Activated naive CD8-positive, alpha-beta T cell treated with anti-CD3 and anti-CD28 coated beads, Interleukin-2, amount 50 U/mL, for 16 hours (primary cell): Measurements from ENCODE around the gene FBXW11.

Experiments
- DNase-seq: peaks from one replicate; pipeline ENCODE4 v3.0.0-alpha.2; 2020; ENCODE audit warnings: low read depth, low spot score

The FBXW11 gene

DNA sequence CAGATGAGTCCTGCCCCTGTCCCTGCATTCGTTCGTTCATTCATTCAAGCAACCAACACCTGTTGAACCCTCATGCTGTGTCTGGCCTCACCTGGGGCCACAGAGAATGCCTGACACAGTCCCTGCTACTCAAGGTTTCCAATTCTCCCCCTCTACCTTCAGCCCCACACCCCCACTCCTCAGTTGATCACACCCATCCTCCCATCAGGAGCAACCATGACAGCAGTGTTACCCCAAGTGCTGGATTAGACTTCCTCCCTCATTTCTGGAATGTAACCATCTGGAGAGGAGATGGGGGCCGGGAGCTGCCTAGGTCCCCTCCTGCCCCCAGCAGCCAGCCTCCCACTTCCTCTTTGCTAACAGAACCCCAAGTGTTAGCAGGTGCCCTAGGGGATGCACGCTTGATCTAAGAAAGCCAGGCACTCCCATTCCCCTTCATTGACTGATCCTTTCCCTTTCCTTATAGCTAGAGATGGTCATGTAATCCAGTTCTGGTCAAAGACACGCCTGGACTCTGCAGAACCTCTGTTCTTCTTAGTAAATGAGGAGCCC, 163.6 kb downstream of the FBXW11 start:
- no peak for DNase-seq

DNA sequence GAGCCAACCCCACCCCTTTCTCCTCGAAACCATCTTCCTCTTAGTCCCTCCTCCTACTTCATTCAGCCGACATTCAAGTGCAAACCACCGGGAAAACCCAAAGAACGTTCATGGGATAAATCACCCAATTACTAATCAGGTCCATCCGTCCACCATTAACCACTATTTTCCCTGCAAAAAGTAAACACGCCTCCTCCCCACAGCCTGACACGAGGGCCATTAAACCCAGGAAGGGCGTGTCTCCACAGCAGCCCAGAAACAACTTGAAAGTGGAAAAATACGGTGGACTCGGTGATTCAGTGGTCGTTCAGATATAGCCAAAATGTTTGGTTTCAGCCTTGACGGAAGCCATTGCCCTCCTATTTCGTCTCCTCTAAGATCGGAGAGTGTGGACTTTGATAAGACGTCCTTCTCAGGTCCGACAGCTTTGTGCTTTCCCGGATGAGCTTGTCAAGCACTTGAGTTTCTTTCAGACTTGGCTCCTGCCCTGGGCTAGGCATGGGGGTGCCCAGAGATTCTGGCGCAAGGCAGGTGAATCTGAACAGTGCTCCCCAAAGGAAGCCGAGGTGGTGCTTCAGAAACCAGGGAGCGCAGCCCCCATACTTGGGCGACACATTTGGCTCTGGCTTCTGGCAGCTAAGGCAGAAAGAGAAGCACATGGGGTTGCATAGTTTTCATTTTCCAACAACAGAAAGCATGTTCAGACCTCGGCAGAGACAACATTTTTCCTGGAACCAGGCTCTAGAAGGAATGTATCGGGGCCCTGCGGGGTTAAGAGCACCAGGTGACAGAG, 164.3 kb downstream of the FBXW11 start:
- DNase-seq = no peak

- no peak for DNase-seq
Observed at GRCh38 chr5:171840711-171841522, 165.5 kb downstream of the FBXW11 start.

DNA sequence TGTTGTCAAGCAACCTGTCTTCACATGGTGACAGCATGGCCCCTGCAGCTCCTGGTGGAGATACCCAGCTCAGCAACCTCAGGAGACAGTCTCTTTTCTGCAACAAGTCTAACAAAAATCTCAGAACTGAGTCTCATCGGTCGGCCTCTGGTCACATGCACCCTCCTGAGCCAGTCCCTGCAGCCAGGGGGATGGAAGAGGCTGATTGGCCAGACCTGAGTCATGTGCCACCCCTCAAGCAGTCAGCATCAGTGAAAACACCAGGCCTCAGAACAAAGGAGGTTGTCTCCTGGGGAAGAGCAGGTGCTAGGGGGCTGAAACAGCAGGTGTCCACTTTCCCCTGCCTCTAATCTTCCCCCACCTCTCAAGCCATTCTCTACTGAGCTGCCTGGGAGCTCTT, 166.4 kb downstream of the FBXW11 start:
- no peak for DNase-seq

GRCh38 chr5:171839112-171839511, 167.3 kb downstream of the FBXW11 start:
- no peak for DNase-seq

- DNase-seq = no peak
Observed at GRCh38 chr5:171838066-171838465, 168.4 kb downstream of the FBXW11 start.

DNA sequence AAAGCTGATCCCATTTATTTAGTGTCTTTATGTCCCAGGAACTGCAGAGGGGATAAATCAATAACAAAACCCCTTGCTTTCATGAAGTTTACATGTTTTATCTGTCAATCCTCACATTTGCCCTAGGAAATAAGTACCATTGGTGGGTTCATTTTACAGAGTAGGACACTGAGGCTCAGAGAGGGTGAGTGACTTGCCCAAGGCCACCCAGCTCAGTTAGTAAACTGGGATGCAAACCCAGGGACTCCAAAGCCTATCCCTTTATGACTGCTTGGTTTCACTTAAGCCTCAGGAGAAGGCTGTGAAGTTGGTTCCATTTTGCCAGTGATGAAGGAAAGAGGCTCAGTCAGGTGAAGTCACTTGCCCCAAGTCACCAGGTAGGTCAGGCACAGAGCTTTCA, 168.9 kb downstream of the FBXW11 start:
- no peak for DNase-seq

DNA sequence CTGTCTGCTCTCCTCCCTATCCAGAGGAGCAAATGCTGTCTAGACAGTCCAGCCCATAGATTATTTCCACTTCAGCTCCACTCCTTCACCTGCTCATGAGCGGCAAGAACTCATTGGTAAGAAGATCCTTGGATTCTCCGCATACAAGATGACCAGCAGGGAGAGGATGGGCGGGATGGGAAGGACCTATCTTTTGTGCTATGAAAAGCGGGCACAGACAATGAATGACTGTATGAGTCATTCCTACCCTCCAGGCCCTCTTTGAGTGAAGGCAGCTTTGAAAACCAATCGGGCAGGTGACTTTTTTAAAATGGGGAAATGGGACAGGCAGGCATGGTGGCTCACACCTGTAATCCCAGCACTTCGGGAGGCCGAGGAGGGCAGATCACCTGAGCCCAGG, 171.4 kb downstream of the FBXW11 start:
- no peak for DNase-seq

GRCh38 chr5:171834461-171834860, 172.0 kb downstream of the FBXW11 start:
- no peak for DNase-seq

- DNase-seq = no peak
Observed at GRCh38 chr5:171832775-171833174, 173.7 kb downstream of the FBXW11 start.

DNA sequence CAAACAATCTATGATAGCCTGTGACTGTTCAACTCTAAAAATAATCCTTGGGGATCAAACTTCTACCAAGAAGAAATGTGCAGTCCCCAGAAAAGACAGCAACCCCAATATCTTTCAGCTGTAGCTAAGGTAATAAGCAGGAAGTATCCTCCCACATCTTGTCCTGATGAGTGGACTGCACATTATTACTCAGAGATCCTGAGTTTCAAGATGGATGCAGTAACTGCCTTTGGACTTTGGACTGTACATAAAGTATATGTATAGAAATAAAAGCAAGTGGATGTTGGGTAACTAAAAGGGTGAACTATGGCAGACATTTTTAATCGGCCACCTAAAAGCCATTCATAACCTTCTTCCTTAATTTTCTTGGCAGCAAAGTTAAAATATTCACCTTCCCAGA, 175.8 kb downstream of the FBXW11 start:
- no peak for DNase-seq

GRCh38 chr5:171827162-171827561, 179.3 kb downstream of the FBXW11 start:
- DNase-seq = no peak

DNA sequence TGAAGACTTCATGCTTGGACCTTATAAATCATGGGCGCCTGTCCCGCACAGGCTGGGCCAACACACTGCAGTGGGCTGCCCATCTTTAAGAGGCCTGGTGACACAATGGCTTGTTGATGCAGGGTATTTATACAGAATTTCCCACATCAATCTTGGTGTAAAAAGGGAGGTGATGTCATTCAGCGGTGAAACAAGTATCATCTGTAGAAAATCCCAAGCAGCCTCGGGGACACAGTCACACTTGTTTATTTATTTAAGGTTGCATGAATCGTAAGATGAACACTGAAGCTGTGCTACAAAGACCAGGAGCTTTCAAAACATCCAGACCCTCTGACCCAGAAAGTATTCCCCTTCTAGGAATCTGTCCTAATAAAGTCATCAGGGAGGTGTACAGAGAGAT, 180.3 kb downstream of the FBXW11 start:
- no peak for DNase-seq

- no peak for DNase-seq
Observed at GRCh38 chr5:171825051-171825450, 181.4 kb downstream of the FBXW11 start.

- no peak for DNase-seq
Observed at GRCh38 chr5:171823269-171823668, 183.2 kb downstream of the FBXW11 start.

GRCh38 chr5:171821286-171821685, 185.2 kb downstream of the FBXW11 start:
- no peak for DNase-seq

DNA sequence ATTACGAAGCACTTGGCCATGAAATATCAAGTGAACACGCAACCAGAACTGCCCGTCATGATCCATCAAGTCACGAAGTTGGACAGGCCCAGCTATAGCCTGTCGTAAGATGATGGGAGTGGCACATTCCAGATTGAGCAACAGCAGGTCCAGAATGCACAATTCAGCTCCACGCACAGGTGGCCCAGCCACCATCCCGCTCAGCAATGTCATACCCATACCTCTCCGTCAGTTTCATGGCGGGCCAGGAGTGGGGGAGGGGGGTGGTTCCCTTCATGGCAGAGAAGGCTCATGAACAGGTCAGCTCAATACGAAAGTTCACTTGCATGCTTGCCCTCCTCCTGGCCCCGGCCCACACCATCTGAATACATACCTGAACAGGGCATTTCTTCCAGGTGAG, 185.9 kb downstream of the FBXW11 start:
- DNase-seq = no peak

DNA sequence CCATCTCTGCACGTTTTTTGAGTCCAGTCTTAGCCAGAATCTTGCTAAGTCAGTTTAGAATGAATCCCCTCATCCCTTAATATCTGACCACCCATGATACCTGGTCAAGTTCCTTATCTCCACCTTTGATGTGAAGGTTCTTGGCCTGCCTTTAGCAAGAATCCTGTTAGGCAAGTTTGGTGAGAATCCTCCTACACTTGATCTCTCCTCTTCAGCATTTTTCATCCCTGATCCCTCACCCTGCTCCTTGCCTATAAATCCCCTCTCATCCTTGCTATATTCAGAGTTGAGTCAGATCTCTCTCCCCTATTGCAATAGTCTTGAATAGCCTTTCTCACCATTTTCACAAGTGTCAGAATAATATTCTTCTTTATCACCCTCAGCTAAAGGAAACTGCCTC, 189.8 kb downstream of the FBXW11 start:
- DNase-seq = no peak

DNA sequence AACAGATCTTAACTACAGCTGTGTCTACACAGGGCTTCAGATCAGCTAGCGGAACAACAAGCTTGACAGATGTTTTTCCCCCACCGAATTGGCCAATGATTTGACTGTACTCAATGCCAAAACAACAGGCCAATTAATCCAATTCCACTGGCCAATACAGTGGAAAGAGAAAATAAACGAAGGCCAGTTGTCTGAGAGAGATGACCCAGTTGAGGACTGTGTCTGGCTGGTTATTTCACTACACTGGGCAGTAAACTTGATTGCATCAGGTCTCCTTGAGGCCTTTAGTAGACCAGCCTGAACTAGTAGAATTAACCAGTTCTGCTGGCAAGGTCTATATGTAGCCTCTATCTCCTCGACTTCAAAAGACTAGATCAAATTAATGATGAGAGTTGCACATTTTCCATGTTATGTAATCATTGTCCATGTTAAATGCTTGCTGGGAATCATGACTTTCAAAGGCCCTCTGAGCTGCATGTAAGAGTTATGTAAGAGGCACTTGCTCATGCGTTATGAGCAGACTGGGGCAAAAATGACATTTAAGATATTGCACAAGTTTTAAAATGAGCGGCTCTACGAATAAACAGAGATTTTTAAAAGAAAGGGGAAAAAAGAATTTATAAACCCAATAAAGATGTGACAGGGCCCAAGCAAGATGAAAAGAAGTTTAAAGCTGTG, 192.5 kb downstream of the FBXW11 start:
- DNase-seq = no peak

GRCh38 chr5:171813270-171813669, 193.2 kb downstream of the FBXW11 start:
- no peak for DNase-seq
